Liver (tissue), 9 donors: Measurements from ENCODE around the gene RADIL. TPM values are rescaled to one million over a fixed set of nuclear protein-coding genes. Genes with fewer than 3 reads are reported as not detected.

ENCODE experiments used
- DNase-seq: peaks from one replicate; pipeline ENCODE4 v3.0.0-alpha.2; 2017; ENCODE audit warnings: low spot score
- H3K27ac ChIP-seq, 2 donors: one replicate each; pipeline ENCODE4 v1.7.0; 2013; ENCODE audit warnings: inconsistent platforms in 2 of 2, low read length in 2 of 2, control low read depth in 1 of 2, low read depth in 1 of 2, mild to moderate bottlenecking in 1 of 2
- H3K27me3 ChIP-seq, 4 donors: one replicate each; pipeline versions ENCODE4 v1.6.1 to v1.7.0; 2013; ENCODE audit warnings: low read length in 3 of 4, inconsistent platforms in 1 of 4, mild to moderate bottlenecking in 1 of 4, moderate library complexity in 1 of 4; ENCODE audit not compliant: control insufficient read depth in 4 of 4, insufficient read depth in 4 of 4
- H3K36me3 ChIP-seq, 4 donors: one replicate each; pipeline versions ENCODE4 v1.6.1 to v1.7.0; 2013; ENCODE audit warnings: low read length in 3 of 4, mild to moderate bottlenecking in 3 of 4, low read depth in 1 of 4, moderate library complexity in 1 of 4; ENCODE audit not compliant: control insufficient read depth in 4 of 4, insufficient read depth in 3 of 4
- H3K4me1 ChIP-seq, 4 donors: one replicate each; pipeline versions ENCODE4 v1.6.1 to v1.7.0; 2013; ENCODE audit warnings: low read length in 3 of 4, mild to moderate bottlenecking in 3 of 4, moderate library complexity in 1 of 4; ENCODE audit not compliant: control insufficient read depth in 4 of 4, insufficient read depth in 4 of 4
- H3K4me3 ChIP-seq, 3 donors: one replicate each; pipeline versions ENCODE4 v1.6.1 to v1.7.0; 2013; ENCODE audit warnings: low read length in 3 of 3, control low read depth in 1 of 3, low read depth in 1 of 3, mild to moderate bottlenecking in 1 of 3
- H3K9ac ChIP-seq, 2 donors: one replicate each; pipeline ENCODE4 v1.7.0; 2013; ENCODE audit warnings: low read length in 2 of 2, mild to moderate bottlenecking in 2 of 2, moderate library complexity in 2 of 2, control low read depth in 1 of 2, low read depth in 1 of 2
- H3K9me3 ChIP-seq, 4 donors: one replicate each; pipeline versions ENCODE4 v1.6.1 to v1.7.0; 2013; ENCODE audit warnings: low read length in 3 of 4; ENCODE audit not compliant: control insufficient read depth in 4 of 4
- EGR1 ChIP-seq, 2 donors: IDR thresholded peaks; 2 replicates each; pipeline ENCODE4 v1.6.1; 2016 to 2018; ENCODE audit warnings: antibody characterized with exemption in 2 of 2, low read depth in 2 of 2
- FOXA1 ChIP-seq: IDR thresholded peaks from 2 replicates; pipeline ENCODE4 v1.6.1; 2016; ENCODE audit warnings: antibody characterized with exemption
- GABPA ChIP-seq, 2 donors: IDR thresholded peaks in 1 of 2; conservative IDR thresholded peaks in 1 of 2; 2 replicates each; pipeline ENCODE4 v1.6.1; 2016; ENCODE audit warnings: antibody characterized with exemption in 2 of 2, mild to moderate bottlenecking in 1 of 2, moderate library complexity in 1 of 2
- HNF4A ChIP-seq, 2 donors: conservative IDR thresholded peaks; 2 replicates each; pipeline ENCODE4 v1.6.1; 2016; ENCODE audit warnings: antibody characterized with exemption in 2 of 2, mild to moderate bottlenecking in 2 of 2
- JUND ChIP-seq, 2 donors: IDR thresholded peaks; 2 replicates each; pipeline ENCODE4 v1.6.1; 2016; ENCODE audit warnings: antibody characterized with exemption in 2 of 2
- NR2F2 ChIP-seq: IDR thresholded peaks from 2 replicates; pipeline ENCODE4 v1.6.1; 2016; ENCODE audit warnings: antibody characterized with exemption
- RAD21 ChIP-seq, 2 donors: IDR thresholded peaks; 2 replicates each; pipeline ENCODE4 v1.6.1; 2016; ENCODE audit warnings: antibody characterized with exemption in 2 of 2, mild to moderate bottlenecking in 2 of 2
- RXRA ChIP-seq, 2 donors: IDR thresholded peaks; 2 replicates each; pipeline ENCODE4 v1.6.1; 2017 to 2018; ENCODE audit warnings: antibody characterized with exemption in 2 of 2, mild to moderate bottlenecking in 1 of 2
- SP1 ChIP-seq: IDR thresholded peaks from 2 replicates; pipeline ENCODE4 v1.6.1; 2018; ENCODE audit warnings: antibody characterized with exemption, mild to moderate bottlenecking
- WGBS: extraction: QIAGEN DNeasy Blood & Tissue Kit; methylation state at CpG from one replicate; pipeline ENCODE4 v1.1.7; 2013; 5-methylcytosine and 5-hydroxymethylcytosine counted together
- polyA plus RNA-seq, 2 donors: library from polyadenylated mRNA; stranded (reverse) in 1 of 2; unstranded in 1 of 2; fragments of 200-250 nt in 1 of 2; fragments of >200 nt in 1 of 2; fragmentation: Nextera tagmentation in 1 of 2; extraction: Ambion mirVana in 1 of 2; gene quantifications; one replicate each; pipeline versions ENCODE4 v1.2.1 to v1.2.3, GENCODE V29; 2013 to 2015
- total RNA-seq, 2 donors: library from RNA; depleted of rRNA; stranded (reverse); fragments of >200 nt; gene quantifications; one replicate each; pipeline ENCODE4 v1.2.3, GENCODE V29; 2014
- TF ChIP-seq, protein P1 (sequence below): fragments of 150-350 bp; IDR thresholded peaks from 2 replicates; pipeline ENCODE4 v1.5.1; 2017; ENCODE audit warnings: improper control_type of control experiment, low read depth, low read length; ENCODE audit not compliant: missing input control
- TF ChIP-seq, protein P2 (sequence below): IDR thresholded peaks from 2 replicates; pipeline ENCODE4 v1.6.1; 2016; ENCODE audit warnings: antibody characterized with exemption, mild to moderate bottlenecking
- TF ChIP-seq, protein P3 (sequence below): IDR thresholded peaks from 2 replicates; pipeline ENCODE4 v1.6.1; 2016; ENCODE audit warnings: antibody characterized with exemption
- donor health status: healthy.
- donor health status: healthy.
- donor health status: healthy.
- donor health status: healthy.
- donor health status: healthy.

Gene RADIL
- total and polyA plus RNA-seq, 4 donors: 0.14 to 0.25 (median 0.21) TPM; not detected in 1

DNA sequence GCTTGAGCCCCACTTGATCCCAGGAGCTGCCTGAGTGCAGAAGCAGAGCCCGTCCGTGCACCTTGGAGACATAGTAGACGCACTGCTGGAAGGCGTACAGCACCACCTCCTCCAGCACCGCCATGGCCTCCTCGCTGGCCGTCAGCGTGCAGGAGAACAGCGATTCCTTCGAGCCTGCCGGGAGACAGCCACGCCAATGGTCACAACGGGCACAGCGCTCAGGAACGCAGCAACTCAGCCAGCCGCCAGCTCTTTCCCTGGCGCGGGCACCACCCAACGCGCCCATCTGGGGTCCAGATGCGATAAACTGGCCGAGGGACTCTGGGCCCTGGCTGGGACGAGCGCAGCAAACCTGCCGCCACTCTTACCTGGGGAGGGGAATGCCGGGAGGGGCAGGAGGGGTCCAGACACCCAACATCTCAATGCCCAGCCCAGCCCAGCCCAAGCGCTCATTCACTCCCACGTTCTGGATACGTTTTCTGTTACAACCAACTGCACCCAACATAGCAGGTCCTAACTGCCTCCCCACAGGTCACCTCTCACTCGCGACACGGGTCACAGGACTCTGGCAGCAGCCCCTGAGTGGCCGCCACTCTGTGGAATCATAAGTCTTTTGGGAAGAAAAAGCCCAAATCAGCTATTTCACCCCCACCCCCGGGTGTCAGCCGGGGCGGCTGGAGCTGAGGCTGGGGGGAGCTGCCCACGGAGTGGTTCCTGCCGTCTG is 66.2 kb downstream of the RADIL start (continued):
- TF ChIP-seq GABPA (IDR thresholded peaks at IDR 0.05 in 1 of 2, conservative IDR thresholded peaks at IDR 0.05 in 1 of 2) (no peak), NR2F2 (no peak), RAD21 (IDR thresholded peaks at IDR 0.05) (no peak)
- TF ChIP-seq, protein P1, sequence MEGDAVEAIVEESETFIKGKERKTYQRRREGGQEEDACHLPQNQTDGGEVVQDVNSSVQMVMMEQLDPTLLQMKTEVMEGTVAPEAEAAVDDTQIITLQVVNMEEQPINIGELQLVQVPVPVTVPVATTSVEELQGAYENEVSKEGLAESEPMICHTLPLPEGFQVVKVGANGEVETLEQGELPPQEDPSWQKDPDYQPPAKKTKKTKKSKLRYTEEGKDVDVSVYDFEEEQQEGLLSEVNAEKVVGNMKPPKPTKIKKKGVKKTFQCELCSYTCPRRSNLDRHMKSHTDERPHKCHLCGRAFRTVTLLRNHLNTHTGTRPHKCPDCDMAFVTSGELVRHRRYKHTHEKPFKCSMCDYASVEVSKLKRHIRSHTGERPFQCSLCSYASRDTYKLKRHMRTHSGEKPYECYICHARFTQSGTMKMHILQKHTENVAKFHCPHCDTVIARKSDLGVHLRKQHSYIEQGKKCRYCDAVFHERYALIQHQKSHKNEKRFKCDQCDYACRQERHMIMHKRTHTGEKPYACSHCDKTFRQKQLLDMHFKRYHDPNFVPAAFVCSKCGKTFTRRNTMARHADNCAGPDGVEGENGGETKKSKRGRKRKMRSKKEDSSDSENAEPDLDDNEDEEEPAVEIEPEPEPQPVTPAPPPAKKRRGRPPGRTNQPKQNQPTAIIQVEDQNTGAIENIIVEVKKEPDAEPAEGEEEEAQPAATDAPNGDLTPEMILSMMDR: no peak
- TF ChIP-seq, protein P2, sequence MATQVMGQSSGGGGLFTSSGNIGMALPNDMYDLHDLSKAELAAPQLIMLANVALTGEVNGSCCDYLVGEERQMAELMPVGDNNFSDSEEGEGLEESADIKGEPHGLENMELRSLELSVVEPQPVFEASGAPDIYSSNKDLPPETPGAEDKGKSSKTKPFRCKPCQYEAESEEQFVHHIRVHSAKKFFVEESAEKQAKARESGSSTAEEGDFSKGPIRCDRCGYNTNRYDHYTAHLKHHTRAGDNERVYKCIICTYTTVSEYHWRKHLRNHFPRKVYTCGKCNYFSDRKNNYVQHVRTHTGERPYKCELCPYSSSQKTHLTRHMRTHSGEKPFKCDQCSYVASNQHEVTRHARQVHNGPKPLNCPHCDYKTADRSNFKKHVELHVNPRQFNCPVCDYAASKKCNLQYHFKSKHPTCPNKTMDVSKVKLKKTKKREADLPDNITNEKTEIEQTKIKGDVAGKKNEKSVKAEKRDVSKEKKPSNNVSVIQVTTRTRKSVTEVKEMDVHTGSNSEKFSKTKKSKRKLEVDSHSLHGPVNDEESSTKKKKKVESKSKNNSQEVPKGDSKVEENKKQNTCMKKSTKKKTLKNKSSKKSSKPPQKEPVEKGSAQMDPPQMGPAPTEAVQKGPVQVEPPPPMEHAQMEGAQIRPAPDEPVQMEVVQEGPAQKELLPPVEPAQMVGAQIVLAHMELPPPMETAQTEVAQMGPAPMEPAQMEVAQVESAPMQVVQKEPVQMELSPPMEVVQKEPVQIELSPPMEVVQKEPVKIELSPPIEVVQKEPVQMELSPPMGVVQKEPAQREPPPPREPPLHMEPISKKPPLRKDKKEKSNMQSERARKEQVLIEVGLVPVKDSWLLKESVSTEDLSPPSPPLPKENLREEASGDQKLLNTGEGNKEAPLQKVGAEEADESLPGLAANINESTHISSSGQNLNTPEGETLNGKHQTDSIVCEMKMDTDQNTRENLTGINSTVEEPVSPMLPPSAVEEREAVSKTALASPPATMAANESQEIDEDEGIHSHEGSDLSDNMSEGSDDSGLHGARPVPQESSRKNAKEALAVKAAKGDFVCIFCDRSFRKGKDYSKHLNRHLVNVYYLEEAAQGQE: no peak

DNA sequence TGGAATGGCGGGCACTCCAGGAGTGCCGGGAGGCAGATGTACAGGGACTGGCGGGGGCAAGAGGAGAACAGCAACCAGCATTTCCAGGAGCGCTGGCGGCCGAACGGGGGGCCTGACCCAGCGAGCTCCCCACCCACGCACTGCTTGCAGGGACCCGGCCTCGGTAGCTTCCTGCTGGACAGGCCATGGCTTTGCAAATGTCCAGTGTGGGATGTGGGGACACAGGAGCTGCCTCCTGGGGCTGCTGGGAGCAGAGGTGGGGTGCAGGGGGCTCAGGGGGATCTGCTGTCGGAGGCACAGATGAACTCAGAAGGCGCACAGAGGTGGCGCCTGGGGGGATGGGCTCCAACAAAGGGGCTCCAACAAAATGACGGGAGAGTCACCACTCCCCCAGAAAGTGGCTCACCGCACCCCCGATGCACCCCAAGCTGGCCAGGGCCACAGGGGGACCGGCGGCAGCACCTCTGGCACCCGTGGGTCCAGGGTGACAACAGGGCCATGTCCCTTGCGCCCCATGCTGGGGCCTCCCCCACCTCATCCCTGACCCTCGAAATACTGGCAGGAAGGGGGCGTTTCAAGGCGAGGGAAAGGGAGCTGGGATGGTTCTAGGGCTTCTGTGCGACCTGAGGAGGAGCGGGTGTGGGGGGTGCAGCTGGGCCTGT is 67.0 kb downstream of the RADIL start:
- WGBS: 90% methylated on average over 26 of the region's 26 CpGs
- Histone ChIP-seq H3K27ac (no peak overlapping the region), H3K9ac (no peak overlapping the region), H3K9me3 (no peaks in the 10 kb centered on the region), H3K27me3 (no peaks in the 10 kb centered on the region), H3K4me3 (no peak overlapping the region), H3K36me3 (no peaks in the 10 kb centered on the region), H3K4me1 (no peaks in the 10 kb centered on the region)
- TF ChIP-seq FOXA1 (no peak), JUND (IDR thresholded peaks at IDR 0.05) (no peak), RXRA (IDR thresholded peaks at IDR 0.05) (no peak), SP1 (no peak), HNF4A (conservative IDR thresholded peaks at IDR 0.05) (no peak), EGR1 (IDR thresholded peaks at IDR 0.05; ENCODE audit: low read depth in 2 of 2) (no peak)
- TF ChIP-seq, protein P3, sequence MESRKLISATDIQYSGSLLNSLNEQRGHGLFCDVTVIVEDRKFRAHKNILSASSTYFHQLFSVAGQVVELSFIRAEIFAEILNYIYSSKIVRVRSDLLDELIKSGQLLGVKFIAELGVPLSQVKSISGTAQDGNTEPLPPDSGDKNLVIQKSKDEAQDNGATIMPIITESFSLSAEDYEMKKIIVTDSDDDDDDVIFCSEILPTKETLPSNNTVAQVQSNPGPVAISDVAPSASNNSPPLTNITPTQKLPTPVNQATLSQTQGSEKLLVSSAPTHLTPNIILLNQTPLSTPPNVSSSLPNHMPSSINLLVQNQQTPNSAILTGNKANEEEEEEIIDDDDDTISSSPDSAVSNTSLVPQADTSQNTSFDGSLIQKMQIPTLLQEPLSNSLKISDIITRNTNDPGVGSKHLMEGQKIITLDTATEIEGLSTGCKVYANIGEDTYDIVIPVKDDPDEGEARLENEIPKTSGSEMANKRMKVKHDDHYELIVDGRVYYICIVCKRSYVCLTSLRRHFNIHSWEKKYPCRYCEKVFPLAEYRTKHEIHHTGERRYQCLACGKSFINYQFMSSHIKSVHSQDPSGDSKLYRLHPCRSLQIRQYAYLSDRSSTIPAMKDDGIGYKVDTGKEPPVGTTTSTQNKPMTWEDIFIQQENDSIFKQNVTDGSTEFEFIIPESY: no peak
- no peak for DNase-seq
